Measurements from ENCODE around the gene ADCY5.

- TF ChIP-seq, protein P1, sequence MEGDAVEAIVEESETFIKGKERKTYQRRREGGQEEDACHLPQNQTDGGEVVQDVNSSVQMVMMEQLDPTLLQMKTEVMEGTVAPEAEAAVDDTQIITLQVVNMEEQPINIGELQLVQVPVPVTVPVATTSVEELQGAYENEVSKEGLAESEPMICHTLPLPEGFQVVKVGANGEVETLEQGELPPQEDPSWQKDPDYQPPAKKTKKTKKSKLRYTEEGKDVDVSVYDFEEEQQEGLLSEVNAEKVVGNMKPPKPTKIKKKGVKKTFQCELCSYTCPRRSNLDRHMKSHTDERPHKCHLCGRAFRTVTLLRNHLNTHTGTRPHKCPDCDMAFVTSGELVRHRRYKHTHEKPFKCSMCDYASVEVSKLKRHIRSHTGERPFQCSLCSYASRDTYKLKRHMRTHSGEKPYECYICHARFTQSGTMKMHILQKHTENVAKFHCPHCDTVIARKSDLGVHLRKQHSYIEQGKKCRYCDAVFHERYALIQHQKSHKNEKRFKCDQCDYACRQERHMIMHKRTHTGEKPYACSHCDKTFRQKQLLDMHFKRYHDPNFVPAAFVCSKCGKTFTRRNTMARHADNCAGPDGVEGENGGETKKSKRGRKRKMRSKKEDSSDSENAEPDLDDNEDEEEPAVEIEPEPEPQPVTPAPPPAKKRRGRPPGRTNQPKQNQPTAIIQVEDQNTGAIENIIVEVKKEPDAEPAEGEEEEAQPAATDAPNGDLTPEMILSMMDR (IDR thresholded peaks at IDR 0.05): no peak
- TF ChIP-seq POLR2A (IDR thresholded peaks at IDR 0.05): no peak
- no peak for TF ChIP-seq POLR2AphosphoS5 (IDR thresholded peaks at IDR 0.05)
Measured at GRCh38 chr3:123371426-123371825, 77.5 kb downstream of the ADCY5 start.

Measured in prostate gland (tissue), 2 donors.